Posterior cingulate gyrus (tissue), 11 donors: Measurements from ENCODE around the gene GUCA1A.

Source experiments
- DNase-seq, 10 donors: peaks; one replicate each; pipeline versions ENCODE4 v3.0.0 to v3.0.0-alpha.2; 2020 to 2021; ENCODE audit warnings: mixed read lengths in 3 of 10
- intact Hi-C: fragments of 100-400 bp; cut with DNase I; formaldehyde crosslinking; loops from one replicate; pipeline ENCODE4 v1.15.1; 2023

The GUCA1A gene

GRCh38 chr6:42228305-42228704 lies 55.1 kb downstream of the GUCA1A start:
- no peak for DNase-seq
- intact Hi-C loops, result no loop called here
